OCI-LY3 (cell line): ENCODE data around the gene P3H1.
"Not testable (repeated sequence)": the region's sequence is repeated elsewhere in the genome, so short reads cannot be mapped to it uniquely, and the experiment has no call there.

Experiments
- CTCF ChIP-seq: fragments of 200-600, 300-600 bp; sonication (generic); IDR thresholded peaks from 2 replicates; pipeline ENCODE4 v1.5.1; 2014; ENCODE audit warnings: antibody characterized with exemption, low read length, low read depth
- EZH2phosphoT487 ChIP-seq: fragments of 200-600 bp; shearing (Covaris generic); IDR thresholded peaks from 2 replicates; pipeline ENCODE4 v1.6.1; 2018; ENCODE audit warnings: antibody characterized with exemption, mixed run types, low read depth

- not testable (repeated sequence) for TF ChIP-seq CTCF, EZH2phosphoT487
These were observed 41.0 kb downstream of the P3H1 start for GRCh38 chr1:42725820-42726219.
